Lower leg skin (tissue), 3 donors: ENCODE results near the gene GABPB2.

Experiments used
- CTCF ChIP-seq, 3 donors: fragments of 450-650 bp; IDR thresholded peaks; one replicate each; pipeline ENCODE4 v1.5.1; 2016; ENCODE audit warnings: antibody characterized with exemption in 3 of 3, mild to moderate bottlenecking in 3 of 3, moderate library complexity in 2 of 3
- POLR2A ChIP-seq, 2 donors: fragments of 450-650 bp; IDR thresholded peaks; one replicate each; pipeline ENCODE4 v1.6.1; 2016 to 2017; ENCODE audit warnings: antibody characterized with exemption in 2 of 2, mild to moderate bottlenecking in 1 of 2, moderate library complexity in 1 of 2

DNA sequence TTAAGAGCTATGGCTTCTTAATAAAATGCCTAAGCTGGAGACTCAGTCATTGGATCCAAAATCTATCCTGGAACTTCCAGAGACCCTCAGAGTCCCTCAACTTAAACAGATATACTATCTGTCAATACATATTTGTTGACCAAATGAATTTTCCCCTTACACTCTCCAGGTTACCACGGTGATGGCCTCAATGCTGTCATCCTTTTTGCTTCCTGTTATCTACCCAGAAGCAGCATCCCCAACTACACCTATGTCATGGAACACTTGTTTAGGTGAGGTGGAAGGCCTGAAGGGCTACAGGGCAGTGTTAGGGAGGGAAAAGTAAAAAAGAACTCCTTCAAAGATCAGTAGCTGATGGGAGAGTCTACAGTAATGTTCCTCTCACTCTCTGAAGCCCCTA lies 27.4 kb upstream of the GABPB2 start:
- no peak for TF ChIP-seq CTCF (IDR thresholded peaks at IDR 0.05)
- TF ChIP-seq POLR2A (IDR thresholded peaks at IDR 0.05) = no peak
